PC-9 (cell line): ENCODE results near the gene SF3B5. TPM values are rescaled to one million over a fixed set of nuclear protein-coding genes. Genes with fewer than 3 reads are reported as not detected.

Experiments
- BruUV-seq: library from RNA; stranded (reverse); fragments of 400-500 nt; replicated peaks from 2 replicates; lab custom pipeline; 2021; lab: Mats Ljungman, UMichigan
- CTCF ChIA-PET: fragments of 300-600 bp; sonication (Branson Sonifier 250); formaldehyde crosslinking; loops from one replicate; lab custom pipeline; 2022; ENCODE audit warnings: antibody characterized with exemption; lab: Charles Lee
- POLR2A ChIA-PET: fragments of 300-600 bp; sonication (Branson Sonifier 250); formaldehyde crosslinking; loops from one replicate; lab custom pipeline; 2022; ENCODE audit warnings: antibody characterized with exemption; ENCODE audit not compliant: unreplicated experiment; lab: Charles Lee
- DNase-seq, 2 experiments: peaks; one replicate each; pipeline versions ENCODE4 v3.0.0 to v3.0.0-alpha.2; 2015 to 2022; ENCODE audit warnings: mixed read lengths in 1 of 2
- H2AFZ ChIP-seq: fragments of 200-600 bp; sonication (generic); 2 replicates; pipeline ENCODE4 v1.8.1; 2017; ENCODE audit warnings: antibody characterized with exemption
- H3F3A ChIP-seq: fragments of 200-600 bp; sonication (generic); 2 replicates; pipeline ENCODE4 v1.8.1; 2017; ENCODE audit warnings: antibody characterized with exemption, mild to moderate bottlenecking, low read depth; ENCODE audit not compliant: insufficient read depth
- H3K27ac ChIP-seq: fragments of 200-600 bp; sonication (generic); 2 replicates; pipeline ENCODE4 v1.6.1; 2016; ENCODE audit warnings: mixed run types
- H3K27me3 ChIP-seq: fragments of 200-600 bp; sonication (generic); 2 replicates; pipeline ENCODE4 v1.6.1; 2016; ENCODE audit warnings: low read depth, mixed run types; ENCODE audit not compliant: insufficient read depth
- H3K36me3 ChIP-seq: fragments of 200-600 bp; sonication (generic); 2 replicates; pipeline ENCODE4 v1.6.1; 2016; ENCODE audit warnings: low read depth, mixed run types
- H3K4me1 ChIP-seq: fragments of 200-600 bp; sonication (generic); replicated peaks from 2 replicates; pipeline ENCODE4 v1.6.1; 2016; ENCODE audit warnings: mixed run types; ENCODE audit not compliant: insufficient read depth
- H3K4me2 ChIP-seq: fragments of 200-600 bp; sonication (generic); 2 replicates; pipeline ENCODE4 v1.6.1; 2017; ENCODE audit warnings: mixed run types
- H3K4me3 ChIP-seq: fragments of 200-600 bp; sonication (generic); 2 replicates; pipeline ENCODE4 v1.6.1; 2016; ENCODE audit warnings: mixed run types
- H3K79me2 ChIP-seq: fragments of 200-600 bp; sonication (generic); 2 replicates; pipeline ENCODE4 v1.6.1; 2017; ENCODE audit warnings: low read depth, mixed run types
- H3K9me2 ChIP-seq: fragments of 200-600 bp; sonication (generic); 2 replicates; pipeline ENCODE4 v1.8.1; 2017; ENCODE audit warnings: mild to moderate bottlenecking; ENCODE audit not compliant: insufficient read depth
- H3K9me3 ChIP-seq: fragments of 200-600 bp; sonication (generic); 2 replicates; pipeline ENCODE4 v1.8.1; 2016; ENCODE audit warnings: low read depth; ENCODE audit not compliant: insufficient read depth
- H4K20me1 ChIP-seq: fragments of 200-600 bp; sonication (generic); 2 replicates; pipeline ENCODE4 v1.8.1; 2017; ENCODE audit not compliant: insufficient read depth
- EZH2 ChIP-seq: fragments of 200-600 bp; sonication (generic); IDR thresholded peaks from 2 replicates; pipeline ENCODE4 v1.8.0; 2017; ENCODE audit warnings: antibody characterized with exemption, low read depth
- intact Hi-C: fragments of 100-400 bp; cut with micrococcal nuclease; formaldehyde crosslinking; loops from one replicate; pipeline ENCODE4 v1.10.0; 2022; ENCODE audit not compliant: unreplicated experiment
- total RNA-seq: library from RNA; stranded (reverse); gene quantifications from 2 replicates; pipeline ENCODE4 v1.2.3, GENCODE V29; 2021
- TF ChIP-seq, protein P1 (sequence below): fragments of 200-600 bp; sonication (generic); conservative IDR thresholded peaks from 2 replicates; pipeline ENCODE4 v1.6.1; 2017; ENCODE audit warnings: mixed run types, antibody characterized with exemption, mild to moderate bottlenecking, moderate library complexity

Gene SF3B5
- total RNA-seq, 1 experiment from 2014 or later = 125 TPM

DNA sequence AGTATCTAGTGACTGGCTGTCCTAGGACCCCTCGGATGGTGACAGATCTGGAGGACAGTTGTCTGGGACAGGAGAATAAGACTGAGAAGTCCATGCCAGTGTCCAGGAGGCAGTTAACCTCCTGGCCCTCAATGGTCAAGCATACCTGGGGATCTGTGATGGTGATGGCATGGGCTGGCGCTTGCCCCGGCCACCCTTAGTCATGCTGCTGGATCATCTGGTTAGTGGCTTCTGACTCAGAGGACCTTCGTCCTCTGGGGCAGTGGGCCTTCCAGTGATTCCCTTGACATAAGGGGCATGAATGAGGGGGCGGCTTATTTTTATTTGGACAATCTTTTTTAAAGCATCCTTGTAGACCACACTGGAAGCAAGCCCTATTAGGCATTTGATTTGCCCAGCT is 24.0 kb upstream of the SF3B5 start:
- H3K9me2 ChIP-seq = no peaks in the 10 kb centered on the region
- H3F3A ChIP-seq = no peaks in the 10 kb centered on the region
- no peak for TF ChIP-seq EZH2
- TF ChIP-seq, protein P1, sequence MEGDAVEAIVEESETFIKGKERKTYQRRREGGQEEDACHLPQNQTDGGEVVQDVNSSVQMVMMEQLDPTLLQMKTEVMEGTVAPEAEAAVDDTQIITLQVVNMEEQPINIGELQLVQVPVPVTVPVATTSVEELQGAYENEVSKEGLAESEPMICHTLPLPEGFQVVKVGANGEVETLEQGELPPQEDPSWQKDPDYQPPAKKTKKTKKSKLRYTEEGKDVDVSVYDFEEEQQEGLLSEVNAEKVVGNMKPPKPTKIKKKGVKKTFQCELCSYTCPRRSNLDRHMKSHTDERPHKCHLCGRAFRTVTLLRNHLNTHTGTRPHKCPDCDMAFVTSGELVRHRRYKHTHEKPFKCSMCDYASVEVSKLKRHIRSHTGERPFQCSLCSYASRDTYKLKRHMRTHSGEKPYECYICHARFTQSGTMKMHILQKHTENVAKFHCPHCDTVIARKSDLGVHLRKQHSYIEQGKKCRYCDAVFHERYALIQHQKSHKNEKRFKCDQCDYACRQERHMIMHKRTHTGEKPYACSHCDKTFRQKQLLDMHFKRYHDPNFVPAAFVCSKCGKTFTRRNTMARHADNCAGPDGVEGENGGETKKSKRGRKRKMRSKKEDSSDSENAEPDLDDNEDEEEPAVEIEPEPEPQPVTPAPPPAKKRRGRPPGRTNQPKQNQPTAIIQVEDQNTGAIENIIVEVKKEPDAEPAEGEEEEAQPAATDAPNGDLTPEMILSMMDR = no peak
- H3K4me1 ChIP-seq = no peaks in the 10 kb centered on the region
- H2AFZ ChIP-seq = no peak overlapping the region
- no TSS peak for BruUV-seq
- no peaks in the 10 kb centered on the region for H4K20me1 ChIP-seq
- DNase-seq = peak in 1 of 2 experiments; percentile 58
- no peak overlapping the region for H3K4me2 ChIP-seq
- POLR2A ChIA-PET = no interaction called here
- no peaks in the 10 kb centered on the region for H3K79me2 ChIP-seq
- H3K27ac ChIP-seq = no peak overlapping the region
- no peaks in the 10 kb centered on the region for H3K27me3 ChIP-seq
- intact Hi-C loops = no loop called here
- no peaks in the 10 kb centered on the region for H3K36me3 ChIP-seq
- CTCF ChIA-PET = no interaction called here
- 0 out of 2 replicates have a peak, but pooled peaks cover 4% of the 10 kb centered on the region for H3K9me3 ChIP-seq
- no peak overlapping the region for H3K4me3 ChIP-seq

DNA sequence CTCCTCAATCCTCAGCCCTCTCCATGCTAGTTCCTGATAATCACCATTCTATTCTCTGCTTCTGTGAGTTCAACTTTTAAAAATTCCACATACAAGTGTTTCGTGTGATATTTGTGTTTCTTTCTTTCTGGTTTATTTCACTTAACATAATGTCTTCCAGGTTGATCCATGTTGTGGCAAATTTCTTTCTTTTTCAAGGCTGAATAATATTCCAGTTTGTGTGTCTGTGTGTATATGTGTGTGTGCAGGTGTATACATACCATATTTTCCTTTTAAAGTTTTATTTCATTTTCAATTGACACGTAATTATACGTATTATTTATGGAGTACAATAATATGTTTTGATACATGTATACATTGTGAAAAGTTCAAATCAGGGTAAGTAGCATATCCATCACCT is 19.8 kb upstream of the SF3B5 start:
- DNase-seq = no peak
- no peaks in the 10 kb centered on the region for H3K4me1 ChIP-seq
- no peak overlapping the region for H3K27ac ChIP-seq
- no peak overlapping the region for H3K4me3 ChIP-seq
- H3K27me3 ChIP-seq = no peaks in the 10 kb centered on the region
- intact Hi-C loops = no loop called here
- no peaks in the 10 kb centered on the region for H4K20me1 ChIP-seq
- CTCF ChIA-PET = interaction anchor here (0.6 kb wide), 1 partner anchor 624 kb away, joined by 3 read pairs; no protein-coding TSS in a partner anchor
- H3K9me3 ChIP-seq = peaks cover 4% of the 10 kb centered on the region; the same call in 1 of the 2 replicates
- H3K4me2 ChIP-seq = no peak overlapping the region
- no peaks in the 10 kb centered on the region for H3K36me3 ChIP-seq
- H2AFZ ChIP-seq = no peak overlapping the region
- BruUV-seq = no TSS peak
- no peaks in the 10 kb centered on the region for H3K79me2 ChIP-seq
- TF ChIP-seq, protein P1 = no peak
- no peak for TF ChIP-seq EZH2
- no peaks in the 10 kb centered on the region for H3K9me2 ChIP-seq
- POLR2A ChIA-PET = no interaction called here
- H3F3A ChIP-seq = no peaks in the 10 kb centered on the region

DNA sequence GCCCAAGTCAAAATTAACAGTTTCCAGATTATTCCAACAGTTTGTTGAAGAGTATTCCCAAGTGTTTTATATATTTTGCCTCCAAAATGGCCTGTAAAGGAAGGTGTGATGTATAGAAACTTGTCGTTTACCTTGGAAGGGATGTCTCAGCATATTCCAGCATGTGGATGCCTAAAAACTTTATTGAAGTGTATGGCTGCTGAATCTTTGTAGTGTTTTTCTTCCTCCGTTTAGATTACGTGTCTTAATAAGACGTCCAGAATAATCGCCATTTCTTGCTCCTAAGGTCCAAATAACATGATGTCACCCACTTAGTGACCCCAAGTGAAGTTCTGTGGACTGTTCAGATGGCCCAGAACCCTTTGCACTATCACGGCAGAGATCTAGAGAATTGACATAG is 18.0 kb upstream of the SF3B5 start:
- Histone ChIP-seq H3K4me1 (no peaks in the 10 kb centered on the region), H4K20me1 (no peaks in the 10 kb centered on the region), H3K4me2 (no peak overlapping the region), H3K79me2 (no peaks in the 10 kb centered on the region), H2AFZ (no peak overlapping the region), H3K27ac (no peak overlapping the region), H3K27me3 (no peaks in the 10 kb centered on the region), H3F3A (no peaks in the 10 kb centered on the region), H3K36me3 (no peaks in the 10 kb centered on the region), H3K4me3 (no peak overlapping the region), H3K9me3 (peaks cover 4% of the 10 kb centered on the region; the same call in 1 of the 2 replicates), H3K9me2 (no peaks in the 10 kb centered on the region)
- POLR2A ChIA-PET = no interaction called here
- no peak for DNase-seq
- TF ChIP-seq, protein P1 = no peak
- no peak for TF ChIP-seq EZH2
- no TSS peak for BruUV-seq
- intact Hi-C loops = no loop called here
- CTCF ChIA-PET = interaction anchor here (0.6 kb wide), 1 partner anchor 165 kb away, joined by 7 read pairs; no protein-coding TSS in a partner anchor
